Brain microvascular endothelial cell (primary cell): Measurements from ENCODE around the gene TRPC4AP.
"Not testable (repeated sequence)": the region's sequence is repeated elsewhere in the genome, so short reads cannot be mapped to it uniquely, and the experiment has no call there.

Experiments used
- DNase-seq: peaks from one replicate; pipeline ENCODE4 v3.0.0-alpha.2; 2020
- H3K27ac ChIP-seq: fragments of 250-450 bp; sonication (Bioruptor Pico); 2 replicates; pipeline ENCODE4 v1.5.1; 2020; ENCODE audit warnings: mild to moderate bottlenecking, moderate library complexity
- H3K27me3 ChIP-seq: fragments of 250-450 bp; sonication (Bioruptor Pico); replicated peaks from 2 replicates; pipeline ENCODE4 v1.5.1; 2020; ENCODE audit warnings: mild to moderate bottlenecking
- H3K36me3 ChIP-seq: fragments of 250-450 bp; sonication (Bioruptor Pico); replicated peaks from 2 replicates; pipeline ENCODE4 v1.5.1; 2020; ENCODE audit warnings: mild to moderate bottlenecking
- H3K4me3 ChIP-seq: 2 replicates; pipeline ENCODE4 v1.5.1; 2011; ENCODE audit warnings: low read depth, mild to moderate bottlenecking, control low read depth, low read length, moderate library complexity
- CTCF ChIP-seq: IDR thresholded peaks from 2 replicates; pipeline ENCODE4 v1.5.1; 2011; ENCODE audit warnings: low read depth, mild to moderate bottlenecking, moderate library complexity, low read length, control low read depth, inconsistent platforms; ENCODE audit errors: missing control alignments
- in situ Hi-C: cut with HindIII; loops from 2 replicates; pipeline ENCODE4 v1.10.0; 2017; ENCODE audit warnings: low sequenced_read_pairs, low pct_ligation_motif_present

TRPC4AP gene

GRCh38 chr20:35085477-35086225 is 7.0 kb downstream of the TRPC4AP start:
- in situ Hi-C loops, result no loop called here
- DNase-seq, result no peak
- Histone ChIP-seq H3K27ac (no peak overlapping the region), H3K4me3 (no peak overlapping the region), H3K36me3 (peaks cover 2% of the 10 kb centered on the region), H3K27me3 (no peaks in the 10 kb centered on the region)
- TF ChIP-seq CTCF, result no peak

- H3K36me3 ChIP-seq, result peaks cover 2% of the 10 kb centered on the region
- no peak for DNase-seq
- no peak overlapping the region for H3K4me3 ChIP-seq
- no peak overlapping the region for H3K27ac ChIP-seq
- H3K27me3 ChIP-seq, result no peaks in the 10 kb centered on the region
- in situ Hi-C loops, result no loop called here
- no peak for TF ChIP-seq CTCF
Observed at GRCh38 chr20:35084998-35085397, 7.6 kb downstream of the TRPC4AP start.

GRCh38 chr20:35080348-35080642 is 12.3 kb downstream of the TRPC4AP start:
- H3K4me3 ChIP-seq, H3K27me3 ChIP-seq, H3K27ac ChIP-seq, in situ Hi-C loops, DNase-seq: not testable (repeated sequence)
- peaks cover 22% of the 10 kb centered on the region for H3K36me3 ChIP-seq

GRCh38 chr20:35079472-35080347 is 12.9 kb downstream of the TRPC4AP start:
- peaks cover 23% of the 10 kb centered on the region for H3K36me3 ChIP-seq
- no peaks in the 10 kb centered on the region for H3K27me3 ChIP-seq
- no peak overlapping the region for H3K27ac ChIP-seq
- H3K4me3 ChIP-seq, result no peak overlapping the region
- TF ChIP-seq CTCF, result no peak
- DNase-seq, result no peak
- in situ Hi-C loops, result no loop called here

- no peak overlapping the region for H3K27ac ChIP-seq
- H3K27me3 ChIP-seq, result no peaks in the 10 kb centered on the region
- TF ChIP-seq CTCF, result no peak
- no peak for DNase-seq
- H3K36me3 ChIP-seq, result peaks cover 23% of the 10 kb centered on the region
- H3K4me3 ChIP-seq, result no peak overlapping the region
- in situ Hi-C loops, result no loop called here
Observed at GRCh38 chr20:35077872-35078271, 14.7 kb downstream of the TRPC4AP start.

- no peak overlapping the region for H3K4me3 ChIP-seq
- no peak overlapping the region for H3K27ac ChIP-seq
- peaks cover 23% of the 10 kb centered on the region for H3K36me3 ChIP-seq
- no peaks in the 10 kb centered on the region for H3K27me3 ChIP-seq
- in situ Hi-C loops, result no loop called here
- TF ChIP-seq CTCF, result no peak
- no peak for DNase-seq
Observed at GRCh38 chr20:35077341-35077740, 15.3 kb downstream of the TRPC4AP start.

GRCh38 chr20:35071436-35072153 is 21.0 kb downstream of the TRPC4AP start:
- DNase-seq, H3K4me3 ChIP-seq, H3K27ac ChIP-seq, H3K27me3 ChIP-seq, in situ Hi-C loops: not testable (repeated sequence)
- peaks cover 22% of the 10 kb centered on the region for H3K36me3 ChIP-seq
